Skin of body (tissue), 2 donors: ENCODE measurements around the gene RSAD2. TPM values are rescaled to one million over a fixed set of nuclear protein-coding genes. Genes with fewer than 3 reads are reported as not detected.
"Not testable (repeated sequence)": the region's sequence is repeated elsewhere in the genome, so short reads cannot be mapped to it uniquely, and the experiment has no call there.

Experiments
- DNase-seq: peaks from one replicate; lab custom pipeline; 2025; lab: John Stamatoyannopoulos, UW
- total RNA-seq: library from RNA; depleted of rRNA; stranded (reverse); fragments of >200 nt; gene quantifications from one replicate; pipeline ENCODE4 v1.2.3, GENCODE V29; 2014

Gene RSAD2, protein sequence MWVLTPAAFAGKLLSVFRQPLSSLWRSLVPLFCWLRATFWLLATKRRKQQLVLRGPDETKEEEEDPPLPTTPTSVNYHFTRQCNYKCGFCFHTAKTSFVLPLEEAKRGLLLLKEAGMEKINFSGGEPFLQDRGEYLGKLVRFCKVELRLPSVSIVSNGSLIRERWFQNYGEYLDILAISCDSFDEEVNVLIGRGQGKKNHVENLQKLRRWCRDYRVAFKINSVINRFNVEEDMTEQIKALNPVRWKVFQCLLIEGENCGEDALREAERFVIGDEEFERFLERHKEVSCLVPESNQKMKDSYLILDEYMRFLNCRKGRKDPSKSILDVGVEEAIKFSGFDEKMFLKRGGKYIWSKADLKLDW
- total RNA-seq, result 5.1 TPM

DNA sequence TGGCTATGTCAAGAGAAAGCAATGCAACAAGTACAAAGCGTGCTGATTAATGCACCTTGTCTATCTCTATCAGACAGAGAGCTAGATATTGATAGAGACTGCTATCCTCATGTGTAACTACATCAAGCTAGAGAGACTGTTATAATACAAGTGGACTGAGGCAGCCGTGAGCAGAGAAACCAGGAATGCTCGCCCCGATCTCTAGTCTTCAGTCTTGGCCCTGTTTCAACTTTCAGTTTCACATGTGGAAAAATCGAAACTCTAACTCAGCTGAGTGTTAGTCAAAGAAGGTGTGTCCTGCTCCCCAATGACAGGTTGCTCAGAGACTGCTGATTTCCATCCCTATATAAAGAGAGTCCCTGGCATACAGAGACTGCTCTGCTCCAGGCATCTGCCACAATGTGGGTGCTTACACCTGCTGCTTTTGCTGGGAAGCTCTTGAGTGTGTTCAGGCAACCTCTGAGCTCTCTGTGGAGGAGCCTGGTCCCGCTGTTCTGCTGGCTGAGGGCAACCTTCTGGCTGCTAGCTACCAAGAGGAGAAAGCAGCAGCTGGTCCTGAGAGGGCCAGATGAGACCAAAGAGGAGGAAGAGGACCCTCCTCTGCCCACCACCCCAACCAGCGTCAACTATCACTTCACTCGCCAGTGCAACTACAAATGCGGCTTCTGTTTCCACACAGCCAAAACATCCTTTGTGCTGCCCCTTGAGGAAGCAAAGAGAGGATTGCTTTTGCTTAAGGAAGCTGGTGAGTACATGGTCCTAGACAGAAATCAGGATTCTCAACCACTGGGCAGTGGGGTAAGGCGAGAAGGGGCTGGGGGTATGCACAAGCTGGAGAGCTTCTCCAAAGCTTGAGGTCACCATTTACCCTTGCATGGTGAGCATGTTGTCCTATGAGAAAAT, at the start of gene RSAD2:
Gene RSAD2 (plus strand): TSS at position 376 of the 903 bp plus-strand sequence. CDS start 24 bp downstream, at position 400.
- peak; percentile 47 for DNase-seq

DNA sequence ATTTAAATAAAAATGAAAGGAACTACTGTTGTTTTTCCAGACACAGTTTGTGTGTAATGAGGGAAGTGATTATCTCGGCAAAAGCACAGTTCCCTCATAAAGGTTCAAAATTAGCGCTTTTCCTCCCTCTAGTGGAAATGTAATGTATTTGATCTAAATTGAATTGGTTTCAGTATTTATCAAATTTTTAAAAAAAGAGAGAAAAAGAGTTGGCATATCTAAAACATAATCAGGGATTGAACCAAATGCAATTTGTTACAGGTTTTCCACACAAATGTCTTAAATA, 49.3 kb upstream of the RSAD2 start:
- peak; percentile 74 for DNase-seq

DNA sequence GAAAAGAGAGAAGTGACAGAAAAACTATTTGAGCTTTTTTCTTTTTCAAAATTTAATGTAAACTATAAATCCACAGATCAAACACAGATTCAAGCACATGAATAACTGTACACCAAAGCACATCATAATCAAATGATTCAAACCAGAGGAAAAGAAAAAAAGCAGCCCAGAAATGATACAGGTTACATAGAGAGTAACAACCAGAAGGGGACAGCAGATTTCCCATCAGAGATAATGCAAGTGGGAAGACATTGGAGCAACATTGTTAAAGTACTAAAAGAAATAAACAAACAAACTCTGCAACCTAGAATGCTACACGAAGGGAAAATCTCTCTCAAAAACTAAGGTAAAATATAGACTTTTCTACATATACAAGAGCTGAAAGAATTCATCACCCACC, 46.3 kb upstream of the RSAD2 start:
- DNase-seq, result no peak

DNA sequence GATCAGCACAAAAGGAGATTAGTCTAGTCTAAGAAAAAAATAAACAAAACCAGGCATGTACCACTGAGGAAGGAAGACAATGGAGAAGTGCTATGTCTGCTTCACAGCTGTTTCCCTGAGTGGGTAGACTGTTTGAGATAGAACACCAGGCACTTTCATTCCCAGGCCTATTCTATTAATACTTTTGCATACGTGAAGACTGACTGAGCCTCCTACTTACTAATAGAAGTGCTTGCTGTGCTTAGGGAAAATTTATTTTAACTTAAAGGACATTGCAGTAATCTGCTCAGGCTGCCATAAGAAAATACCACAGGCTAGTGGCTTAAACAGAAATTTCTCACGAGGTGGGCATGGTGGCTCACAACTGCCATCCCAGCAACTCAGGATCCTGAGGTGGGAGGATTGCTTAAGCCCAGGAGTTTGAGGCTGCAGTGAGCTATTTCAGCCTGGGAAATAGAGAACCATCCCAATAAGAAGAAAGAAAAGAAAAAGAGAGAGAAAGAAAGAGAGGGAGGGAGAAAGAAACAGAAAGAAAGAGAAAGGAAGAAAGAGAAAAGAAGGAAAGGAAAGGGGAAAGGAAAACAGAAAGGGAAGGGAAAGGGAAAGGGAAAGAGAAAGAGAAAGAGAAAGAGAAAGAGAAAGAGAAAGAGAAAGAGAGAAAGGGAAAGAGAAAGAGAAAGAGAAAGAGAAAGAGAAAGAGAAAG, 44.8 kb upstream of the RSAD2 start:
- no peak for DNase-seq

DNA sequence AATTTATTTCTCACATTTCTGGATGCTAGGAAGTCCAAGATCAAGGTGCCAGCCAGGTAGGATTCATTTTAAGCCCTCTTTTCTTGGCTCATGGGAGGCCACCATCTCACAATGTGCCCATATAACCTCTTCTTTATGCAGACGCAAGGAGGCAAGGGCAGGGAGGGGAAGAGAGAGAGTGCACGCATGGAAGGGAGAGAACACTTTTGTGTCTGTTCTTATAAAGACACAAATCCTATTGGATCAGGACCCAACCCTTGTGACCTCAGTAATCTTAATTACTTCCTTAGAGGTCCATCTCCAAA, 44.3 kb upstream of the RSAD2 start:
- no peak for DNase-seq

DNA sequence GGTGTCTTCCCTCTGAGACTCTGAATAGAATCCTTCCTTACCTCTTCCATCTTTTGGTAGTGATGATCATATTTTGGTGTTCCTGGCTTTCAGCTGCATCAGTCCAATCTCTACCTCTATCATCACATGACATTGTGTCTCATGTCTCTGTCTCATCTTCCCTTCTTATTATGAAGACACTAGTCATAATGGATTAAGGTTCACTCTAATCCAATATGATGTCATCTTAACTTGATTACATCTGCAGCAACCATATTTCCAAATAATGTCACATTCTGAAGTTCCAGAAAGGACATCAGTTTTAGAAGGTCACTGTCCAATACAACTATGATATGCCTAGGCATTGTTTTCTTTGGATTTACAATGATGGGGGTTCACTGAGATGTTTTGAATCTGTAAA, 43.4 kb upstream of the RSAD2 start:
- DNase-seq, result no peak

DNA sequence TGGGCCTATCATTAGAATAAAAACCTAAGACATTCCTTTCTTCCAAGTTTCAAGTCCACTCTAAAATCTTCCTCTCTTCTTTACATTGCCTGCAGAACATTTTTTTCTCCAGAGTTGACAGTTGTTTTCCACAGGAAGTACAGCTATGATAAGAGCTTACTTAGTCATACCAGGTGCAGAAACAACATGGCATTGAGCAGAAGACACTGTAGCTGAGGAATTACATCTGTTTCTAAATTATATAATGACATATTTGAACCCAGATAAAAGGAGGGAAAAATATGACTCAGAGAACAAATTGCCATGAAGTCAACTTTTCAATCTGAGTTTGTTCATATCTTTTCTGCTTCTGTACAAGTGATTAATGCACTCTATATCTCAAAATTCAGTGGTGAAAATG, 42.1 kb upstream of the RSAD2 start:
- no peak for DNase-seq

DNA sequence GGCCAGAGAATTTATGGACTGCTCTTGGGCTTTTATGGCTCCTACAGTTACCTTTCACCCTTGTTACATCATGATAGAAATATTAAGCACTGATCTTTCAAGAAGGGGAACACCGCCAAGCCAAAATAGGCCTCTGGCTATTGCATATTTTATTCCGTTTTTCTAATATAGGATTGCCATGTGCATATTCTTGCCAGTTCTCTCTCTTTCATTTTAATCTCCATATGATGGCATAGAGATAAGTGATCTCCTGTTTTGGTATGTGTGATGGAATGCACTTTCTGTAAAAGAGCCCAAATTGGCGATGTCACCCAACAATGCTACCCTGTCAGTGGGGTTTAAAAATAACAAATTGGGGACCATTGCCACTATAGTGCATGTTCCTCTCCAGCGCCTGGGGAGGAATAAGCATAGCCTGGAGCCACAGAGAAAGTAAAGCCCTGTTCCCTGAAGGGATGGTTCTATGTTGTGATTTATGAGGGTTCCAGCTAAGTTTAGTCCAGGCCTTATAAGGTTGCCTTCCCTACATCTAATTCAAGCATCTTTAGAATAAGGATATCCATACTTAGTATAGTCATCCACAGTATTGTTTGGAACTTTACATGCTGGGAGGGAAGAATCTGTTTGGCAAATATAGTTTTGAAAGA, 38.8 kb upstream of the RSAD2 start:
- no peak for DNase-seq

DNA sequence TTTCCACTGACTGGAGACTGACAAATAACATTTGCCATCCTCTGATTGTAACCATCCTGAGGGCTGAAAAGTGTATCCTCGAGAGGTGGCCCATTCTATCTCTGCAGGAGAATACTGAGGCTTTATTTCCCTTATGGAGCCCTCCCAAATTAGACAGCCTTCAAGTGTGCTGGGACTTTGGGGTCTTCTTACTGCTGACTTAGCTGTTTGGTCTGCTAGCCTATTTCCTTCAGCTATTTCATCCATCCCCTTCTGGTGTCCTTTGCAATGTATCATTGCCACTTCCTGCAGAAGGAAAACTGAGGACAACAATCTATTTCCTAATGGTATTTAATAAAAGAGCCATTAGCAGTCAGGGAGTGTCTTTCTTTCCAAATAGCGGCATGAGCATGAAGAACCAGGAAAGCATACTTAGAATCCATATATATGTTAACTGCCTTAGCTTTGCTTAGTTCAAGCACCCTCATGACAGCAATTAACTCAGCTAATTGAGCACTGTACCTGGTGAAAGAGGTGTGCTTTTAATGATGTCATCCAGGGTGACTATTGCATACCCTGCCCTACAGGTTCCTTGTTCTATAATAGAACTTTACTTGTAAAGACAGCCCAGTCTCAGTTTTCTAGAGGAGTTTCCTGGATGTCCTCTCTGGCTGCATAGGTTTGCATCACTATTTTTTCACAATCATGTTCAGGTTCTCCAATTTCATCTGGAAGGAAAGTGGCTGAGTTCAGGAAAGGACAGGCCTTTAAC, 35.9 kb upstream of the RSAD2 start:
- no peak for DNase-seq

DNA sequence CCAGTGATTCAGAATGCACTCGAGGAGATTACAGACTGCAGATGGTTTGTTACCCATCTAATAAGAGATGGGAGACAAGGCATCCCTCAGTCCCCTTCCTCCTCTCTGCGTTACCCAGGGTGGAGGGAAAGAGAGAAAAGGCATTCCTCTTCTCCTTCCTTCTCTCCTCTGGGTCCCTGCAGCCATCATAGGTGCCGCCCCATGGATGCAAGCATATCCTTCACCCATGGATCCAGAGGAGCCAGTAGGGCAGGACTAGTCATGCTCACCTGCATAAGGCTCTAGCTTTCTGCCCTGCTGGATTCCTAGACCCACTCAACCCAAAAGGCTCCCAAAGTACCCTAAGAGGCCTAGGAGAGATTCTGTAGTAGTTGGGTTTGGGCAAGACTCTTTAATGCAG, 32.3 kb upstream of the RSAD2 start:
- no peak for DNase-seq

DNA sequence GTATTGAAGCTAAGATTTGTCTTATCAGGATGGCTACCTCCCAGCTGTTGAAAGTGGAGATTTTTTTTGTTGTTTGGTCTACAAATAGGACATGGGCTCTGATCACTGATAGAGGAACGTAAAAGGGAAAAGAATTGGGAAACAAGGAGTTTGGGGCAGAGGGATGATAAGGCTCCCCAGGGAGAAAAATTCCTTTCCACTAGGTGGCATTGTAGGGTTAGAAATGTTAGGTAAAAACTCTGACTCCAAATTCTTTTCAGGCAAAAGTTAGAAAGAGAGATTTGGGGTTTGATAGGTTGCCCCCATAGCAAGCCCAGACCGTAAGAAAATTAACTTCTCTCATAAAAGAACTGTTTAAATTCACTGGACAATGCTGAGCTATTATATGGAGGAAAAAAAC, 31.7 kb upstream of the RSAD2 start:
- no peak for DNase-seq

DNA sequence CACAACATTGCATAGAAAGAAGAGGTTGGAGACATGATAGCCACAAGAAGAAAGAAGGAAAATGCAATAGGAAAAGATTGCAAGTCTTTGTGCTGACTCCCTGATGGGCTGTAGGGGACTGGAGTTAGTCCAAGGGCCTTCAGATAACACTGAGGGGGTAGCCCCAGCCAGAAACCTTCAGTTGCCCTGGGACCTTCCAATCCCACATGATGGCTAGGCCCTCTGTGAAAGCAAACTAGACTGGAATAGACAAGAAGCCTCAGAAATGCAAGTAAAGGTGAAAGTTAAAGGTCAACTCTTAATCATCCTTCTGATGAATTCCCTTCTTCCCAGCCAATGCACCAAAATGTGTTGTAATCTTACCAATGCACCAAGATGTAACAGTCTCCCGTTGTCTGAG, 31.0 kb upstream of the RSAD2 start:
- DNase-seq, result no peak

DNA sequence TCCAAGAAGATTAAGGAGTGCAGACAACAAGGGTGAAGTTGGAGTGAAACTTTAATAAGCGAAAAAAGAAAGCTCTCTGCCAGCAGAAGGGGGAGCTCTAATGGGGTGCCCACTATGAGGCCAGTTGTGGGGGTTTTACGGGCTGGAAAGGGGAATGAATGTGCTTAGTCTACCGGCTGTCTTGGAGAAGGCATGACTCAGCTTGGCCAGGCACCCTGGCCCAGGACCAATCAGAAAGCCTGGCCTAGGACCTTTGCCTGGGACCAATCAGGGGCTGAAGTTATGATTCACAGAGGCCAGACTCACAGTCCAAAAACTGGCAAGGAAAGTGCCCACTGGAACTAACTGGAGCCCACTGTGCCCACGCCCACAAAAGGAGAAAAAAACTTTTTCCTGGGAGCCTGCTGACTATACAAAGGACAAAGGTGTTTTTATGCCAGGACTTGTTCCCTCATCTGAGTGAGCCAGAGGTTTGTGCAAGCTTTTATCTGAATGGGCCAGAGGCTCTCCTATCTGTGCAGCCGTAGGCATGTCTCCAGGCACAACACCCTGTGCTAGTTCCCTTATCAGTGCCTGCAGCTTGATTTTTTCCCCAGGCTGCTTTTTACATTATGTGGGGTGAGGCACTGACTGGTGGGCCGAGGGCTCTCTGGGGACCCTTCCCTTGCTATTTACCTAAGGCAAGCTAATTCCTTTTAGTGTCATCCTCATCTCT, 30.5 kb upstream of the RSAD2 start:
- DNase-seq, result no peak

DNA sequence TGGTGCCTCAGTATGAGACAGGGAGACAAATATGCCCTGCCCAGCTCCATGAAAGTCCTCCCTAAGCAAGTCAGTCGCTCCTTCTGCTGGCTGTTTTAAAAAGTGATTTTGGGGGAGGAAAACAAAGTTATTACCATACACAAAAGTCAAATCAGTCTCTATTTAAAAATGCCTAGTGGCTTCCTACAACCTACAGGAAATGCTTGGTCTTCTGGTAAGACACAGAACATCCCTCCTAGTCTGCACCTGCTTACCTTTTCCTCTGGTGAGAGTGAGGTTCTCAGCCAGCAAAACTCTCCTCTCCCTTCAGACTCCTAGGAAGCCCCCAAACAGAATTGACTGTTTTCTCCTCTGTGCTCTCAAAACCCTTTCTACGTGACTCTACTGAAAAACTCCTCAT, 25.4 kb upstream of the RSAD2 start:
- no peak for DNase-seq

DNA sequence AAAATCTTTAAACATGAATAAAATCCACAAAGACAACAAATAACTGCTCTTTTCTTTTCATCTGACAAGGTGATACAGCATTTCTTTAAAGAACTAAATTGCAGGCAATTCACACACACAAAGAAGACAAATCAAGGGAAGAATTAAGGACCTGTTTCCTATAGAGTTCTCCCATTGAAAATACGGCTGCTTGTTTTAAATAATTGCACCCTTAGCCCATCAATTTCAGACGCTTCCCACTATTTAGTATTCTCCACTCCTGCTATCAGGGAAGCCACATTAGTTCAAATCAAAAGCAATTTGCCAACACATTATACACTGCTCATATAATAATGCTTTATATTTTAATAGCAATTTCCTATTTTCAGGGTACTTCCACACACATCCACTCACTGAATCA, 23.2 kb upstream of the RSAD2 start:
- DNase-seq, result no peak

DNA sequence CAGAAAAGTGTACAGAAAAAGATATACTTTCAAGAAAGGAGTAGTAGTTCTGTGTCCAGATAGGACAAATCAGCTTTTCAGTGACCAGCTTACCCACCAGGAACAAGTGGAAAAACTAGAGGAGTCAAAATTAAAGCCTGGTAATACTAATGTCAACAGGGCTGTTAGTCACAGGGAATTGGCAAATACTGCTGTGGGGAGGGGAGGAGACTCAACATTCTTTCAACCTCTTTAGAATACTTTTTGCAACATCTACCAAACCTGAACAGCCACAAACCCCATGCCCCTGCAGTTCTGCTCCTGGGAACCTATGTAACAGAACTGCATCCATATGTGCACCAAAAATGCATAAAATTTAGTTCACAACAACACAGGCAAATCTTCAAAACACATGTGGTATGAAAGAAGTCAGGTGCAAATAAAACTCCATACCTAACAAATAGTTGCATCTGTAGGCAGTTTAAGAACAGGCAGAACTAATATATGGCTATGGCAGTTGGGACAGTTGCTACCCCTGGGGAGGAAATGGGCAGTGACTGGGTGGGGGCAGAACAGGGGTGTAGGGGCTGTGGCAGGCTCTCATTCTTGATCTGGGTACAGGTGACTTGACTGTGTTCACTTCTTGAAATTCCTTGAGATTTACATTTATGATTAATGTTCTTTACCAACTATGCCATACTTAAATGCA, 21.6 kb upstream of the RSAD2 start:
- DNase-seq, result no peak

DNA sequence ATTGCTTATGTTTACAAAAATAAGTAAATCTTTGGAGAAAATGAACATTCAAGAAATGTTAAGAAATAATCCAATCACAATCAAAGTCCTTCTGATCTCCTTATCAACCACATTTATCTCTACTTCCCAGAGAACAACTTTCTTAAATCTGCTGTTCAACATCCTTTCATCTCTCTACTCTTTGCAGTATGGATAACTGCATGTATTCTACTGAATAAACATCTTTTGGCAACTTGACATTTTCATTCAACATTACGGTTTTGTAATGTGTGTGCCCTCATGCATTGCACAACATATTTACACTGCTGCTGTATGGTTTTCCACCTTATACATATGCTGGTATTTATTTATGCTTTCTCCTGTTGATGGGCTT, 21.0 kb upstream of the RSAD2 start:
- no peak for DNase-seq

DNA sequence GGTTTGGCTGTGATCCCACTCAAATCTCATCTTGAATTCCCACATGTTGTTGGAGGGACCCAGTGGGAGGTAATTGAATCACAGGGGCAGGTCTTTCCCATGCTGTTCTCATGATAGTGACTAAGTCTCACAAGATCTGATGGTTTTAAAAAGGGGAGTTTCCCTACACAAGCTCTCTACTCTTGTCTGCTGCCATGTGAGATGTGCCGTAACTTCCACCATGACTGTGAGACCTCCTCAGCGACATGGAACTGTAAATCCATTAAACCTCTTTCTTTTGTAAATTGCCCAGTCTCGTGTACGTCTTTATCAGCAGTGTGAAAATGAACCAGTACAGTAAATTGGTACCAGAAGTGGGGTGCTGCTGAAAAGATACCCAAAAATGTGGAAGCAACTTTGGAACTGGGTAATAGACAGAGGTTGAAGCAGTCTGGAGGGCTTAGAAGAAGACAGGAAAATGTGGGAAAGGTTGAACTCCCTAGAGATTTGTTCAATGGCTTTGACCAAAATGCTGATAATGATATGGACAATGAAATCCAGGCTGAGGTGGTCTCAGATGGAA, 19.0 kb upstream of the RSAD2 start:
- not testable (repeated sequence) for DNase-seq

DNA sequence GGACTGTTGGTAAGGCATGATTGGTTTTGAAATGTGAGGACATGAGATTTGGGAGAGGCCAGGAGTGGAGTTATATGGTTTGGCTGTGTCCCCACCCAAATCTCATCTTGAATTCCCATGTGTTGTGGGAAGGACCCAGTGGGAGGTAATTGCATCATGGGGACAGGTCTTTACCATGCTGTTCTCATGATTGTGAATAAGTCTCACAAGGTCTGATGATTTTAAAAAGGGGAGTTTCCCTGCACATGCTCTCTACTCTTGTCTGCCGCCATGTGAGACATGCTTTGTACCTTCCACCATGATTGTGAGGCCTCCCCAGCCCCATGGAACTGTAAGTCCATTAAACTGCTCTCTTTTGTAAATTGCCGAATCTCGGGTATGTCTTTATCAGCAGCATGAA, 17.3 kb upstream of the RSAD2 start:
- no peak for DNase-seq

DNA sequence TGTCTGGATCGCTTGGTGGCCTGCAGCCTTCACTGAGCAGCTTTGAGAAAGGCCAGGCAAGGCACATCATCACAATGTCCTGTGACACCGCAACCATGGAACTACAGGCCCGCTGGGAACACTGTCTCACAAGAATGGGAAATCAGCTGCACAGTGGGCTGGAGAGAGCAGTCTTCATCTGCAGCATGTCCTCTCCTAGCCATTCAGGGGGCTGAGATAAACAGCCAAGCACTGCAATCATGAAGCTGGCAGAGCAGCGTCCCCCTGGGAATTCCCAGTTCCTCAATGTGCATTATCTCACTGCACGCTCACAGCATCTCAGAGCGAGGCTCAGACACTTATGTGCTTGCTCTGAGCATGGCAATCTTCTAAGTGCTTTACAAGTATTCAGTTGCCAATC, 13.8 kb upstream of the RSAD2 start:
- DNase-seq, result peak; percentile 8
